ENCODE data around the gene FCHSD1.

- TF ChIP-seq CTCF (conservative IDR thresholded peaks at IDR 0.05; ENCODE audit: low read depth, low read length), result no peak
- TF ChIP-seq EZH2 (IDR thresholded peaks at IDR 0.05; ENCODE audit: low read length, unreplicated experiment), result no peak
- TF ChIP-seq EZH2phosphoT487 (IDR thresholded peaks at IDR 0.05; ENCODE audit: borderline replicate concordance, low read length), result no peak
These were observed 6.8 kb upstream of the FCHSD1 start for GRCh38 chr5:141657937-141658545.

Data from PC-3 (cell line).